HG03565 (cell line): ENCODE measurements around the gene PROKR1.
"Not testable (repeated sequence)": the region's sequence is repeated elsewhere in the genome, so short reads cannot be mapped to it uniquely, and the experiment has no call there.

Source experiments
- ATAC-seq: cut with Tn5 transposase; IDR thresholded peaks from one replicate; pipeline ENCODE4 v1.9.1; 2021; ENCODE audit warnings: mild to moderate bottlenecking, moderate library complexity; ENCODE audit not compliant: unreplicated experiment

The PROKR1 gene

GRCh38 chr2:68643011-68643873 is at the start of gene PROKR1:
PROKR1 (plus strand) TSS chr2:68643579; CDS start chr2:68645822, 2,243 bp downstream.
- ATAC-seq, result no peak

DNA sequence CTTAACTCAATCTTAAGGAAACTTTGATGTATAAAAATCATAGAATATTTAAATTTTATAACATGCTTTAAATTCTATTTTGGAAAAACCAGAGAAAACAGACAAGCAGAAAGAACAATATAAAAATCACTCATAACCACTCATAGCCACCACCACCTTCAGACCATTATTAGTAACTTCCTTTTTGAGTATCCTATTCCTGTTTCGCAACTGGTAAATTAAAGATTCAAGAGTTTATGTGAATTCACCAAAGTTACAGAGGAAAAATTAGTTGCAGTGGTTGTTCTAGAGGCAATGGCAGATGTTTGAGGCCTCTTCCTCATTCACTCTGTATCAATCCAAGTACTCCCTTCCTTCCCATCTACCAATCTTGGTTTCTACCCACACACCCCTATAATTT is 49.3 kb upstream of the PROKR1 start:
- no peak for ATAC-seq

DNA sequence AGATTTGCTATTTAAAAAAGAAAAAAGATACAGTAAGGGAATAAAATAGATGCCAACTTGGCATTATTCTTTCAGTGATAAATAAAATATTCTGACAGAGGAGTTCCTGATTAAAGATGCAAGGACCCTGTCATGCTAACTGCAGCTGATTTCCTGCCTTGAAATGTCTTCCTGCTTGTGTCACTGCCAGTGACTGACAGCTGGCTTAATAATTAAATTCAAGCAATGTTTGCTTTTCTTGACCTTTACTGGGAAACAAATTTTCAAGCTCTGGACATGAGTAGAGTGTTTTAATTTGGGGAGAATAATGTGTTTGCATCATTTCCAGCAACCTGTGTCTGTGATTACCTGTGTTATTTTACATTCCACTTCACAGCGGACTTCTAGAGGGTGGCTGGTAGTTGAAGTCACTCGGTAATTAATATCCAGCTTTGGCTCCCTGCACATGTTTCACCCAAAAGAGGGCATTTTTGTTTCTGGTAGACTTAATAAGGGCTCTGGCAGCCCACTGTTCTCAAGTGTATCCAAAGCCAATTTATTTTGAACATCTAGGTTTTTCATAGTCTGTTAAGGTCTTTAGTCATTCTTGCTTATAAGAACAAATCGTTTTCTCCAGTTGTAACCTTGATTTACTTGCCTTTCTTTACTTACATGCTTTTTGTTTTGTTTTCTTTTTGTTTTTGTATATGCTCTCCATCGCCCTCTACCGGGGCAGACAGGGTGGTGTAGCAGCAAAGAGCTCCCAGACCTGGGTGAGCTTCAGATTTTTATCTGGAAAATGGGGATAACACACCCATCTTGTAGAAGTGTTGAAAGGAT is 48.5 kb upstream of the PROKR1 start:
- peak; percentile 56 for ATAC-seq

DNA sequence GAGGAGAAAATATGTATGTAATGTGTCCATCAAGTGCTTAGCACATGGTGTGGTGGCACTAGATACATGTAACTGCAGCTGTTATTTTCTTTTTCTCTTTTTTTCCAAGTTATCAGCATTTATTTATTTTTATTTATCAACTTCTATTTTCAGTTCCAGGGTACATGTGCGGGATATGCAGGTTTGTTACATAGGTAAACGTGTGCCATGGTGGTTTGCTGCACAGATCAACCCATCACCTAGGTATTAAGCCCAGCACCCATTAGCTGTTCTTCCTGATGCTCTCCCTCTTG is 47.9 kb upstream of the PROKR1 start:
- not testable (repeated sequence) for ATAC-seq

DNA sequence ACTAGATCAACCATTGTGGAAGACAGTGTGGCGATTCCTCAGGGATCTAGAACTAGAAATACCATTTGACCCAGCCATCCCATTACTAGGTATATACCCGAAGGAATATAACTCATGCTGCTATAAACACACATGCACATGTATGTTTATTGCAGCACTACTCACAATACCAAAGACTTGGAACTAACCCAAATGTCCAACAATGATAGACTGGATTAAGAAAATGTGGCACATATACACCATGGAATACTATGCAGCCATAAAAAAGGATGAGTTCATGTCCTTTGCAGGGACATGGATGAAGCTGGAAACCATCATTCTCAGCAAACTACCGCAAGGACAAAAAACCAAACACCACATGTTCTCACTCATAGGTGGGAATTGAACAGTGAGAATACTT is 42.9 kb upstream of the PROKR1 start:
- ATAC-seq, result not testable (repeated sequence)

DNA sequence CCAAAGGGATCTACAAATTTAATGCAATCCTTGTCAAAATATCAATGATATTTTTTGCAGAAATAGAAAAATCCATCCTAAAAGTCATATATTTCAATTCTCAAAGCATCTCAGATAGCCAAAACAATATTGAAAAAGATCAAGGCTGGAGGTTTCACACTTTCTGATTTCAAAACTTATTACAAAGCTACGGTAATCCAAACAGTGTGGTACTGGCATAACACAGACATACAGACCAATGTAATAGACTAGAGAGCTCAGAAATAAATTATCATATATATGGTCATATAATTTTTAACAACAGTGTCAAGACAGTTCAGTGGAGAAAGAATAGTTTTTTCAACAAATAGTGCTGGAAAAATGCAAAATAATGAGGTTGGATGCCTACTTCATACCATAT is 40.3 kb upstream of the PROKR1 start:
- ATAC-seq, result no peak

- no peak for ATAC-seq
Measured at GRCh38 chr2:68604077-68604476, 39.3 kb upstream of the PROKR1 start.

DNA sequence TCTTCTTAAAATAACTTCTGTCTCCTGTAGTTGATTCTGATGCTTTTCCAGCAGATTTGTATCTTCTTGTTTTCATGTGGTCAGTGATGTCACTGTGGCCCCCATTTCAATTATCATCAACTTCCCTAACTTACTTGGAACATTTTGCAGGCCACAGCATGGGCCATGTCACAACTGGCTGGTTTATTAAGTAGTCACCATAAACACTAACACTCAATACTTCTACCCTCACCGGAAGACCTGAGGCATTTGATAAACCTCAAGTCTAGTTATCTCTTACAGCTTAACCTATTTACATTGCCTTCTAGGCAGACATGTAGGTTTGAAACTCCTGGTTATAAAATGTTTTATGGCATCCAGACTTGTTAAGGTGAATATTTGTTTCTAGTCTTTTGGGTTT is 37.4 kb upstream of the PROKR1 start:
- no peak for ATAC-seq

- ATAC-seq, result no peak
Measured at GRCh38 chr2:68606759-68607158, 36.6 kb upstream of the PROKR1 start.

DNA sequence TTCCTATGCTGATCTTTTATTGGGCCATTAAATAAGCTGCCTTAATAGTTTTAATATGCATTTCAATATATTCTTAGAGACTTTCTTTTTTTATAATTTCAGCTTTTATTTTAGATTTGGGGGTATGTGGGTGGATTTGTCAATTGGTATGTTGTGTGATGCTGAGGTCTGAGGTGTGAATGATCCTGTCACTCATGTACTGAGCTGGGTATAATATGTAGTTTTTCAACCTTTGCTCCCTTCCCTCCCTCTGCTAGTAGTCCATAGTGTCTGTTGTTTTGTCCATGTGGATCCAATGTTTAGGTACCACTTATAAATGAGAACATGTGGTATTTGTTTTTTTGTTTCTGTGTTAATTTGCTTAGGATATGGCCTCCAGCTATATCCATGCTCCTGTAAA is 35.5 kb upstream of the PROKR1 start:
- no peak for ATAC-seq

DNA sequence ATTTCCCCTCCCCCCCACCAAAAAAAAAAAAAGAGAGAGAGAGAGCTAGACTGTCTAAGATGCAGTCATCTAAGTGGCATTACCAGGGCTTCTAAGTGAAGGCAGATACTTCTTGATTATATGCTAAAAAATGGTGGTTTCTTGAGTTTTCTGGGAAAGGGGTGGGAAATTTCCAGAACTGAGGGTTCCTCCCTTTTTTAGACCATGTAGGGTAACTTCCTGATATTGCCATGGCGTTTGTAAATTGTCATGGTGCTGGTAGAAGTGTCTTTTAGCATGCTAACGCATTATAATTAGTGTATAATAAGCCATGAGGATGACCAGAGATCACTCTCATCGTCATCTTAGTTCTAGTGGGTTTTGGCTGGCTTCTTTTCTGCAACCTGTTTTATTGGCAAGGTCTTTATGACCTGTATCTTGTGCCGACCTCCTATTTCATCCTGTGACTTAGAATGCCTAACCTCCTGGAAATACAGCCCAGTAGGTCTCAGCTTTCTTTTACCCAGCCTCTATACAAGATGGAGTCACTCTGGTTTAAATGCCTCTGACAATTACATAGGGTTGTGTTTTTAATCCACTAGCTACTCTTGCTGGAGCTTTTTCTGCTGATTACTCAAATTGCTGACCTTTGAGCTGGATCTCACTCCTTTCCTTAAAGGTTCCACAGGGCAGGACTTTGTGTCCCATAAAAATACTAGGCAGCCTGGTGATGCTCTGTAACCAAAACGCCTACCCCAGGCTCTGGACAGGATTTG is 30.4 kb upstream of the PROKR1 start:
- ATAC-seq, result no peak

- no peak for ATAC-seq
Measured at GRCh38 chr2:68620772-68621171, 22.6 kb upstream of the PROKR1 start.

DNA sequence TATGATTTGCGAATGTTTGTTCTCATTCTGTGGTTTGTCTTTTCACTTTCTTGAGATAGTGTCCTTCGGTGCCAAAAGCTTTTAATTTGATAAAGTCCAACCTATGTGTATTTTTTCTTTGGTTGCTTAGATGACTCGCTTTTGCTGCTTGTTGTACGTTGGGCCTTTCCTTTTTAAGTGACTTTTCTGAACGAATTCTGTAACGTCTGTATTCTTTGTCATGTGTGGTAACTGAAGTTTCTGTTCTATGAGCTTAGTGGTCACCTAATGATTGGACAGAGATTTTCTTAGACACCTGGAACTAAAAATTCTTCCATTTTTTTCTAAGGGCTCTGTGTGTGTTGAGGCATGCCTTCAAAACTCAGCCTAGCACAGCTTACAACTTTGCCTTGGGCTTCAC is 19.6 kb upstream of the PROKR1 start:
- ATAC-seq, result no peak

DNA sequence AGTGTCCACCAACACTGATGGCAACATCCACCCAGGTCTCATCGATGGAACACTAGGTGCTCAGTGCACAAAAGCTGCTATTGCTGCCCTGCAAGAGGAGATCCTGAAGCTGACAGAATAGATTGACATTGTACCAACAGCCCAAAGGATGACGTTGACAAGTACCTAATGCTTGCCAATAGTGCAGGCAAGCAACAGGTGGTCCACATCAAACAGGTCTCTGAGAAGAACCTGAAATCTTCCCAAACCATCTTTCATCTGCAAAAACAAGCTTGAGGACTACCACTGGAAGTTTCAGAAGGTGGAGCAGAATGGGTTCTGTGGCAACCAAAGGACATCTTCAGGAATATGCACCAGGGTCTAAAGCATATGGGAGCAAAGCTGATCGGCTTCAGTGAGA is 15.8 kb upstream of the PROKR1 start:
- ATAC-seq, result no peak

DNA sequence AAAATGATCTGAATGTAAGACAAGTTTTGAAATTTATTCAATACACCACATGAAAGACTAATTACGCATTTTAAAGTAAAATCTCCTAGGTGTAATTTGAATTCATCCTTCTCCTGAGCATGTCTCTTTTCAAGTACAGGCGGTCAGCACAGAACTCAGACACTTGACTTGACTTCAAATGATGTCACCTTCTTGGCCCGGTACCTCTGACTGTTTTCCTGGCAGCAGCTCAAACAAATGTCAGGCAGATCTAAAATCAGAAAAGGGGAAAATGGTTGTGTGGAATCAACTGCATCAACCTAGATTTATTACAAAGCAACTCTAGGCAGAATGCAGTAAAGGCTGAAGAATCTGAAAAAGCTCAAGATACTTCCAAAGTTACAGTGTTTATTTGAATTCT is 11.4 kb upstream of the PROKR1 start:
- ATAC-seq, result no peak

GRCh38 chr2:68637047-68637446 is 6.3 kb upstream of the PROKR1 start:
- no peak for ATAC-seq

- no peak for ATAC-seq
Measured at GRCh38 chr2:68643874-68644485, 601 bp downstream of the PROKR1 start.

GRCh38 chr2:68645523-68645922 is 2.1 kb downstream of the PROKR1 start:
- ATAC-seq, result peak; percentile 43

DNA sequence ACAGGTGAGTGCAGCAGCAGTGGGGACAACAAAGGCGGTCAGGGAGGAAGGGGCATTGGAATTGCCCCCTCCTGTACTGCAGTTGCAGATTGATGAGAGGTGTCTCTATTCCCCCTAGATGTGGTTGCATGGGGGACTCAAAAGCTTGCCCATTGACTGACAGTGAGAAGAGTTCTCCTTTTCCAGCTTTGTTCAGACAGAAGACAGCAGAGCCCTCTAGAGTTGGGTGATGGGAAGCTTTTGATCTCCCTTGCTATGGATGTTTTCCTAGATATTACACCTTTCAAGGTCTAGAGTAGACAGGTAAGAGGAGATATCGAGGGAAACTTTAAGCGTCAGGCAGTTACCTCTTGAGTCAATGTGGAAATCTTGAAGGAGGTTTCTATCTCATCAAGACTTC is 2.9 kb downstream of the PROKR1 start:
- ATAC-seq, result no peak

GRCh38 chr2:68650645-68651044 is 7.3 kb downstream of the PROKR1 start:
- ATAC-seq, result no peak

DNA sequence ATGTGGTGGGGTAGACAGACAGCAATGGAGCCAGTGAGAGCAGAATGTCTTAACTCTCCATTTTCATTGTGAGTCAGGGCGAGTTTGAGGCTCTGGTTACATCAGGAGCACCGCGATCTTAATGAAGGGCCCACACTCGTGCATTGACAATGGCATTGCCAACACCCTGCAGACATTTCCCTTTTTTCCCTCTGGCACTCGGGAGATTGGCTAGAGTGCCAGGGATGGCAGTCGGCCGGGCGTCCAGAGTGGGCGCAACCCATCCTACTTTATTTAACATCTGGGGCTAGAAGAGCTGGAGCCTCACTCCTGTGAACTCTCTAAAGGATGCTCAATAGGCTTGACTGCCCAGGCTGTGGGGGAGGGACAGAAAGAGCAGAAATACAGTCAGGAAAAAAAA is 9.7 kb downstream of the PROKR1 start:
- ATAC-seq, result no peak
